NOMO-1 treated with dmso at 0.1 percent for 144 hours (cell line): Measurements from ENCODE around the gene NUB1.

Experiments
- DNase-seq: peaks from one replicate; lab custom pipeline; 2025; ENCODE audit not compliant: unreplicated experiment; lab: John Stamatoyannopoulos, UW

Gene NUB1

GRCh38 chr7:151388430-151388829, 46.8 kb downstream of the NUB1 start:
- DNase-seq: no peak

GRCh38 chr7:151389096-151389767, 47.6 kb downstream of the NUB1 start:
- no peak for DNase-seq

DNA sequence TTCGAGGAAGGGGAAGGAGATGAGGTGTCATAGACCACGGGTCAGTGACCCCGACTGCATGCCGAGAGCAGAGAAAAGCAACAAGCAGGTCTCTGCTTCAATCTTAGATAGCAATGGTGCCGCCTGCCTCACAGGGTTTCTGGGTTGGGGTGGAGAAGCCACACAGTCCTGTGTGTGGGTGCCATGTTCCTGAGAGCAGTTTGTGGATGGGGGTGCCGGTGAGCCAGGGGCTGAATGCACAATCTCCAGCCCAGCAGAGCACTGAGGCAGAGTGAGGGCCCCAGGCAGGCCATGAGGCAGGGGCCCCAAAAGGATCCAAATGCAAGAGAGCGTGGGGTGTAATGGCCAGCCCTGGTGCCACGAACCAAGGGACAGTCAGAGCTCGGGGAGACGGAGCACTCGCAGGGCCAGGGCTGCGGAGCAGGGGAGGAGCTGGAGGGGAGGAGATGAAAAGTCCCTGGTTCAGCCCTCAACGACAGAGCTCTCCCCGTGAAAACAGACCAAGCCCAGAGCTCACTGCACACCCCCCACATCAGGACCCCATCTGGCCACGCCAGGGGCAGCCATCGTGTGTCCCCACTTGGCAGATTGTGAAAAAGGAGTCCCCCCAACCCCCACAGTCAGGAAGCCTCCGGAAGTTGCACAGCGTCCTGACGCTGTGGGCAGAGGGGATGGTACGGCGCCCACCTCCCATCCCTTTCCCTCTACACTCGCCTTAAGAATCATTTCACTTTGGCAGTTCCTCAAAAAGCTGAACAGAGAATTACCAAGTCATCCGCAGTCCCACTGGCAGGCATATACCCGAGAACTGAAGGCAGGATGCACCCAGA, 48.4 kb downstream of the NUB1 start:
- no peak for DNase-seq

DNA sequence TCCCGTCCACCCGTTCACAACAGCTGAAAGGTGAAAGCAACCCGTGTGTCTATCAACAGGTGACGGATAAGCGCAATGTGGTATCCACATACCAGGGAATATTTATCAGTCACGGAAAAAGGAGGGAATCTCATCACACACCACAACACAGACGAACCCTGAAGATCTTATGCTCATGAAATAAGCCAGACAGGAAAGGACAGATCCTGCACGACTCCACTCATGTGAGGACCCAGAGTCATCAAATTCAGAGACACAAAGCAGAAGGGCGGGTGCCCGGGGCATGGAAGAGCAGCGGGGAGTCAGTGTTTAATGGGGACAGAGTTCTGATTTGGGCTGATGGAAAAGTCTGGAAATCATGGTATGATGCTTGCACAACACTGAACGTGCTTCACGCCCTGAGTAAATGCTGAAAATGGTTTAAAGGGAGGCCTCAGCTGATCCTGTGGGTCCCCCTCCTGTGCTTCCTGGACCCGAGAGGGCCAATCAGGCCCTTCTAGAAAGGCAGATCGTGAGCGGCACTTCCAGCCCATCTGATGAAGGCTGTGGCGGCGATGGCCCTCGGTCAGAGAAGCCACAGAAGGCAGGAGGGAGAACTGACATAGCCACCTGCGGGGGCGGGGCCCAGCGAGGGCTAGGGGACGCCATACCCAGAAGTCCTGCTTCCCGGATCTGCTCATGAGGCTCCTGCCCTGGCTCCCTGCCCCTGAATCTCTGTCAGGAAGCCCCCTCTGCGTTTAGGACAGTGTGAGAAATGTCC, 49.2 kb downstream of the NUB1 start:
- no peak for DNase-seq

- DNase-seq: no peak
Observed at GRCh38 chr7:151391358-151391730, 49.7 kb downstream of the NUB1 start.

- DNase-seq: no peak
Observed at GRCh38 chr7:151392002-151392401, 50.4 kb downstream of the NUB1 start.

- DNase-seq: no peak
Observed at GRCh38 chr7:151392426-151392825, 50.8 kb downstream of the NUB1 start.

- DNase-seq: no peak
Observed at GRCh38 chr7:151393031-151393977, 51.7 kb downstream of the NUB1 start.

GRCh38 chr7:151394076-151395035, 52.7 kb downstream of the NUB1 start:
- no peak for DNase-seq

DNA sequence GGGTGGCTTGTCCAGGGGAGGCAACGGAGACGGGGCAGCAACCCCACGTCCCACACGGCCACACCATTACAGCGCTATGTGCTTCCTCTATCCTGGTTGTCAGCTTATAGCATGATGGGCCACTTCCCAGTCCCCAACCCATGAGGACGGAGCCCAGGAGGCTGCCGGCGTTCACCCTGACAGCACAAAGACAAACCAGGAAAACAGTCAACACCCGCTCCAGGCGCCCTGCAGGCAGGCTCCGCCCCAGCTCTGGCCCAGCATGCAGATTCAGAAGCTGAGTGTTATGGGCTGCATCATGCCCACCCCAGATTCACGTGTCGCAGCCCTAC, 53.4 kb downstream of the NUB1 start:
- no peak for DNase-seq

DNA sequence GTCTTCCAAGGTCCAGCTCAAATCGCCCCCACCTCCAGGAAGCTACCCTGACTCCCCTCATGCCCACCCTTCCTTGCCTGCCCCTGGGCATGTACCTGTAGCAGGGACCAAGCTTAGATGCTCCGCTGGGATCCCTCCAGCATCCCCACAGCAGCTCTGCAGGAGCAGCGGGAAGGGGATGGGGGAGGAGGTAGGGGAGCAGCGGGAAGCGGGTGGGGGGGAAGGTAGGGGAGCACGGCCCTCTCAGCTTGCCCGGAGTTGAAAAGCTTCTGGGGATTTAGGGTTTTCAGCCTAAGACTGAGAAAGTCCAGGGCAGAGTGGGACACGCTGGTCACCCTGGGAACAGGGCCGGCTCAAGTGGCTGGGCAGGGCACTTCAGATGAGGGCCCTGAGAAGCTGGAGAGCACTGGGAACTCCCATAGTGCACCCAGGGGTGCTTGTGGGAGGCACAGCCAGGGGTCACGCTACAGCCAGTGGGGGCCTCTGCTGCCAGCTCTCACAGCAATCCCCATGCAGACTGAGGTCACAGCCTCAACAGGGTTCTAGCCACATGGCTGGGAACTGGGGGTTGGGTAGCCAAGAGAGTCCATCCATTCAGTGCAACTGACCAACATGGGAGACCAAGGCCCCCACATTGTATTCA, 54.8 kb downstream of the NUB1 start:
- no peak for DNase-seq

DNA sequence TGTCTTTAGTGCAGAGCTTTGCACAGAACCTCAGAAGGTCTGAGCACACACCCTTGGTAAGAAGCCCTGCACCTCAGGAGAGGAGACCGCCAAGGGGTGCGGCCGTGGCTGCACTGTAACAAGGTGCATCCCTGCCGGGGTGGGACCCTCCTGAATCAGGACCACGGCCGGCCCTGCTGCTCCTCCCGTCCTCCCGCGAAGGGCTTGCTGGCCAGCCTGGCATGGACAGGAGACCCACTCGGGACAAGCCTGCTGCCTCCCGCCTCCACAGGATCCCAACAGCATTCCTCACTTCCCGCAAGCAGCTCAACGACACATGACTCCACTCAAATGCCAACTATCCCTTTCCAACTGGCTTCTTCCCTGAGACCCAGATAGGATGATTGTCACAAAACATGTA, 55.4 kb downstream of the NUB1 start:
- no peak for DNase-seq

DNA sequence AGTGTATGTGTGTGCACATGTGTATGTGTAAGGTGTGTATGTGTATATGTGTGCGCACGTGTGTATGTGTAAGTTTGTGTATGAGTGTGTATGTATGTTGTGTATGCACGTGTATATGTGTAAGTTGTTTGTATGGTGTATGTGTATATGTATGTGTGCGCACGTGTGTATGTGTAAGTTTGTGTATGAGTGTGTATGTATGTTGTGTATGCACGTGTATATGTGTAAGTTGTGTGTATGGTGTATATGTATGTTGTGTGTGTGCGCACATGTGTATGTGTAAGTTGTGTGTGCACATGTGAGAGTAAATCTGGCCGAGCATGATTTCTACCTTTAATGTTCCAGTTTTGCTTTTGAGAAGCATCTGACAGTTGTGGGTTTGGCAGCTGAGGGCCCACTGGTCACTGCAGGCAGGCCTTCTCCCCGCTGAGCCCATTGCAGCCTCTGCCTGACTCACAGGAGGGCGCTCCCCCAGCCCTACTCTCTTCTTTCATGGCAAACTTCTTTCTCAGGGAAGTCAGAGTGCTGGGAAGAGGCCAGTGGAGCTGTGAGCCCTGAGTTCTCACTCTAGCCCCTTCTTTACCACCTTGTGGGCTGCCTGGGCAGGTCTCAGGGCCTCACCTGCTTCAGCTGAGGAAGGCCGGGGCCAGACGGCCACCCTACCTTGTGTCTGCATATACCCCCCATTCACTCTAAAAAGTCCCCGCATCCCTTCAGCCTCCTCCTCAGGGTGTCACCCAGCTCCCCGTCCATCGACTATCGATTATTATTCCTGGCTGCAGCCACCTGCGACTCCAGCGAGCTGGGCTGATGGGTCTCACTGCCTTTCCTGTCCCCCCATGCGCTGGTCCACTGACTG, 57.1 kb downstream of the NUB1 start:
- DNase-seq: no peak

DNA sequence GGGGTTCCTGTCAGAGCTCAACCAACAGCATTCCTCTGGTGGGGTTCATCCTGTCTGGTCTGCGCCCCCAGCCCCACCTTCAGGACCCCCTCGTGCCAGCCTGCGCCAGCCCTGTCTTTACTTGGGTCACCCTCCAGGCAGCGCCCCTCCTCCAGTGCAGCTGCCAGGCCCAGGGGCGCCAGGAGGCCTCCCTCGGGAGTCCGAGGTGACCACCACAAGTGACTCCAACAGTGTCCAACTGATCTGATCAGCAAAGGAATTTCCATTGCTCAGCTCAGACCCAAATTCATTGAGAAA, 57.6 kb downstream of the NUB1 start:
- DNase-seq: no peak

DNA sequence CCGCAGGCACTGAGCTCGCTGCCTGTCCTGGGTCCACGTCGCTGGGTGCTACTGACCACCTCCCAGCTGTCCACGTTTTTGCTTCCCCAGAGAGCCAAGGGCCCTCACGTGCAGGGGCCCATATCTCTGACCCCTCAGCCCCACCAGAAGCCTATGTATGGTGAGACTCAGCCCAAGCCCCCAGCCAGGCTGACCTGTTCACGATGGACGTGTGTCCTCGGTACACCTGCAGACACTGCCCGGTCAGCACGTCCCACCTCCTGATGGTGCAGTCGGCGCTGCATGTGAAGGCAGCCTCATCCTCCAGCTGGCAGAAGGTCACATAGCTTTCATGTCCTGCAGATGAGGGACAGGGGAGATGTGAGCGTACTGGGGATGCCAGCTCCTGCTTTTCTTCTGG, 58.3 kb downstream of the NUB1 start:
- DNase-seq: no peak

GRCh38 chr7:151400626-151401315, 59.2 kb downstream of the NUB1 start:
- no peak for DNase-seq

- DNase-seq: no peak
Observed at GRCh38 chr7:151402029-151402835, 60.6 kb downstream of the NUB1 start.
